H1 (cell line): Measurements from ENCODE around the gene NABP2. TPM values are rescaled to one million over a fixed set of nuclear protein-coding genes. Genes with fewer than 3 reads are reported as not detected.

Experiments
- CTCF ChIA-PET: fragments of 300-600 bp; sonication (Branson Sonifier 250); formaldehyde crosslinking; loops from one replicate; lab custom pipeline; 2021; ENCODE audit not compliant: partially characterized antibody; lab: Charles Lee
- POLR2A ChIA-PET: fragments of 300-600 bp; sonication (Branson Sonifier 250); formaldehyde crosslinking; loops from one replicate; lab custom pipeline; 2021; ENCODE audit warnings: inconsistent platforms; ENCODE audit not compliant: partially characterized antibody; lab: Charles Lee
- DNase-seq, 2 experiments: peaks; one replicate each; pipeline versions ENCODE4 v3.0.0 to v3.0.0-alpha.2; 2010 to 2022; ENCODE audit warnings: low spot score in 2 of 2, low read depth in 1 of 2, mixed read lengths in 1 of 2
- FAIRE-seq: peaks from 2 replicates; lab custom pipeline; 2011; peaks lifted over from hg19 to GRCh38; lab: Jason Lieb, UNC
- H2AFZ ChIP-seq: 2 replicates; pipeline ENCODE4 v1.8.1; 2012; ENCODE audit warnings: low read length, inconsistent platforms
- H2AK5ac ChIP-seq: 2 replicates; pipeline ENCODE4 v1.6.1; 2013; ENCODE audit warnings: low read depth, low read length
- H2BK120ac ChIP-seq: replicated peaks from 2 replicates; pipeline ENCODE3; 2013; ENCODE audit warnings: low read depth, low read length, inconsistent platforms
- H2BK12ac ChIP-seq: 2 replicates; pipeline ENCODE4 v1.6.1; 2013; ENCODE audit warnings: low read depth, low read length
- H2BK15ac ChIP-seq: 2 replicates; pipeline ENCODE4 v1.6.1; 2013; ENCODE audit warnings: low read length
- H2BK20ac ChIP-seq: 2 replicates; pipeline ENCODE4 v1.6.1; 2013; ENCODE audit warnings: low read length
- H2BK5ac ChIP-seq: 2 replicates; pipeline ENCODE4 v1.6.1; 2013; ENCODE audit warnings: low read depth, low read length
- H3K14ac ChIP-seq: 2 replicates; pipeline ENCODE4 v1.6.1; 2013; ENCODE audit warnings: inconsistent platforms; ENCODE audit not compliant: insufficient read length
- H3K18ac ChIP-seq: 2 replicates; pipeline ENCODE4 v1.6.1; 2013; ENCODE audit warnings: low read length; ENCODE audit errors: extremely low read depth
- H3K23ac ChIP-seq: 2 replicates; pipeline ENCODE4 v1.6.1; 2013; ENCODE audit warnings: inconsistent platforms; ENCODE audit not compliant: insufficient read length
- H3K23me2 ChIP-seq: 2 replicates; pipeline ENCODE4 v1.6.1; 2013; ENCODE audit warnings: low read depth, low read length
- H3K27ac ChIP-seq: 2 replicates; pipeline ENCODE4 v1.6.1; 2011; ENCODE audit warnings: low read depth, low read length, inconsistent platforms
- H3K27me3 ChIP-seq, 4 experiments: replicated peaks in 1 of 4; 1 replicate in 1 of 4; 2 replicates in 3 of 4; pipeline versions ENCODE4 v1.6.1 to v1.8.1; 2011 to 2013; ENCODE audit warnings: low read length in 3 of 4, mild to moderate bottlenecking in 3 of 4, inconsistent platforms in 2 of 4, mixed read lengths in 2 of 4, moderate library complexity in 1 of 4; ENCODE audit not compliant: control insufficient read depth in 3 of 4, insufficient read depth in 3 of 4; ENCODE audit errors: extremely low read depth in 1 of 4
- H3K36me3 ChIP-seq, 4 experiments: 2 replicates each; pipeline versions ENCODE4 v1.6.1 to v1.8.1; 2011 to 2013; ENCODE audit warnings: mild to moderate bottlenecking in 4 of 4, low read length in 3 of 4, moderate library complexity in 2 of 4, control low read depth in 1 of 4, inconsistent platforms in 1 of 4; ENCODE audit not compliant: insufficient read depth in 4 of 4, control insufficient read depth in 2 of 4
- H3K4ac ChIP-seq: replicated peaks from 2 replicates; pipeline ENCODE3; 2013; ENCODE audit warnings: low read length, low read depth, mixed read lengths, inconsistent platforms; ENCODE audit not compliant: insufficient read length
- H3K4me1 ChIP-seq, 4 experiments: replicated peaks in 1 of 4; 1 replicate in 1 of 4; 2 replicates in 3 of 4; pipeline versions ENCODE4 v1.6.1 to v1.8.1; 2011 to 2013; ENCODE audit warnings: low read length in 3 of 4, inconsistent platforms in 2 of 4, mixed read lengths in 1 of 4; ENCODE audit not compliant: insufficient read depth in 4 of 4, control insufficient read depth in 3 of 4
- H3K4me2 ChIP-seq, 2 experiments: 2 replicates each; pipeline versions ENCODE4 v1.6.1 to v1.8.1; 2011 to 2013; ENCODE audit warnings: low read depth in 2 of 2, low read length in 2 of 2, control low read depth in 1 of 2, inconsistent platforms in 1 of 2, mild to moderate bottlenecking in 1 of 2; ENCODE audit not compliant: insufficient read depth in 1 of 2
- H3K4me3 ChIP-seq, 4 experiments: fragments of 200-600, 300-600 bp in 1 of 4; sonication (generic), shearing (Covaris generic), sonication (Bioruptor Twin) in 1 of 4; 2 replicates each; pipeline versions ENCODE4 v1.5.1 to v1.8.1; 2011 to 2016; ENCODE audit warnings: low read length in 4 of 4, low read depth in 3 of 4, control low read depth in 2 of 4, inconsistent platforms in 2 of 4, mild to moderate bottlenecking in 2 of 4, mixed read lengths in 1 of 4, moderate library complexity in 1 of 4; ENCODE audit not compliant: insufficient read depth in 2 of 4; ENCODE audit errors: extremely low read depth in 1 of 4
- H3K56ac ChIP-seq: replicated peaks from 2 replicates; pipeline ENCODE3; 2013; ENCODE audit warnings: low read depth, mild to moderate bottlenecking, mixed read lengths, low read length, inconsistent platforms; ENCODE audit not compliant: insufficient read length
- H3K79me1 ChIP-seq: 2 replicates; pipeline ENCODE4 v1.6.1; 2013; ENCODE audit warnings: low read depth, low read length, control low read depth
- H3K79me2 ChIP-seq, 2 experiments: 2 replicates each; pipeline versions ENCODE4 v1.6.1 to v1.8.1; 2012 to 2013; ENCODE audit warnings: low read length in 2 of 2, mild to moderate bottlenecking in 2 of 2, inconsistent platforms in 1 of 2; ENCODE audit not compliant: insufficient read depth in 2 of 2, control insufficient read depth in 1 of 2
- H3K9ac ChIP-seq, 4 experiments: replicated peaks in 1 of 4; 1 replicate in 1 of 4; 2 replicates in 3 of 4; pipeline versions ENCODE4 v1.6.1 to v1.8.1; 2011 to 2013; ENCODE audit warnings: low read depth in 3 of 4, low read length in 3 of 4, control low read depth in 2 of 4, mild to moderate bottlenecking in 2 of 4, moderate library complexity in 2 of 4, inconsistent platforms in 1 of 4; ENCODE audit errors: extremely low read depth in 1 of 4
- H3K9me3 ChIP-seq, 2 experiments: 2 replicates each; pipeline versions ENCODE4 v1.6.1 to v1.8.1; 2012 to 2013; ENCODE audit warnings: mild to moderate bottlenecking in 2 of 2, moderate library complexity in 2 of 2, control low read depth in 1 of 2, inconsistent platforms in 1 of 2, low read depth in 1 of 2, low read length in 1 of 2, mixed read lengths in 1 of 2; ENCODE audit not compliant: insufficient read depth in 2 of 2
- H4K20me1 ChIP-seq, 2 experiments: replicated peaks in 1 of 2; 2 replicates each; pipeline versions ENCODE3 to v1.8.1; 2011 to 2013; ENCODE audit warnings: inconsistent platforms in 2 of 2, low read length in 2 of 2, mild to moderate bottlenecking in 1 of 2; ENCODE audit not compliant: insufficient read depth in 2 of 2, control insufficient read depth in 1 of 2
- H4K5ac ChIP-seq: 2 replicates; pipeline ENCODE4 v1.6.1; 2013; ENCODE audit warnings: low read length, low read depth, mixed read lengths, inconsistent platforms; ENCODE audit not compliant: insufficient read length
- H4K8ac ChIP-seq: 2 replicates; pipeline ENCODE4 v1.8.0; 2013; ENCODE audit warnings: mild to moderate bottlenecking, moderate library complexity, low read length, inconsistent platforms; ENCODE audit not compliant: insufficient read depth; ENCODE audit errors: extremely low read depth
- H4K91ac ChIP-seq: replicated peaks from 2 replicates; pipeline ENCODE3; 2013; ENCODE audit warnings: low read length, mixed read lengths, inconsistent platforms; ENCODE audit not compliant: insufficient read length
- CHD1 ChIP-seq: IDR thresholded peaks from 2 replicates; pipeline ENCODE4 v1.6.1; 2012; ENCODE audit warnings: low read depth, low read length, improper control_type of control experiment
- E2F6 ChIP-seq: IDR thresholded peaks from 2 replicates; pipeline ENCODE4 v1.6.1; 2012; ENCODE audit warnings: inconsistent platforms
- MAX ChIP-seq: IDR thresholded peaks from 2 replicates; pipeline ENCODE4 v1.6.1; 2012; ENCODE audit warnings: inconsistent platforms
- RBBP5 ChIP-seq: IDR thresholded peaks from 2 replicates; pipeline ENCODE4 v1.7.1; 2012; ENCODE audit warnings: low read depth, mild to moderate bottlenecking, inconsistent platforms, low read length, moderate library complexity, borderline replicate concordance
- SP1 ChIP-seq: IDR thresholded peaks from 2 replicates; pipeline ENCODE4 v1.6.1; 2011; ENCODE audit warnings: low read depth, low read length
- TBP ChIP-seq: IDR thresholded peaks from 2 replicates; pipeline ENCODE4 v1.6.1; 2011; ENCODE audit warnings: low read depth, low read length, improper control_type of control experiment
- USF2 ChIP-seq: IDR thresholded peaks from 2 replicates; pipeline ENCODE4 v1.6.1; 2011; ENCODE audit warnings: low read length, improper control_type of control experiment
- YY1 ChIP-seq: IDR thresholded peaks from 2 replicates; pipeline ENCODE4 v1.6.1; 2011; ENCODE audit warnings: low read depth, mild to moderate bottlenecking, low read length
- ZNF274 ChIP-seq: IDR thresholded peaks from 2 replicates; pipeline ENCODE4 v1.7.0; 2012; ENCODE audit warnings: low read length, borderline replicate concordance; ENCODE audit errors: extremely low read depth
- WGBS, 2 experiments: shearing (Covaris generic) in 1 of 2; methylation state at CpG; one replicate each; pipeline versions ENCODE4 v1.1.6 to v1.1.7; 2013 to 2015; ENCODE audit warnings: low lambda C conversion rate in 2 of 2, mixed read lengths in 2 of 2, inconsistent platforms in 1 of 2, low coverage in 1 of 2, missing lambda C conversion rate in 1 of 2; ENCODE audit not compliant: insufficient replicate concordance in 2 of 2, insufficient coverage in 1 of 2, insufficient read length in 1 of 2; ENCODE audit errors: extremely low coverage in 1 of 2, missing lambda C conversion rate in 1 of 2; 5-methylcytosine and 5-hydroxymethylcytosine counted together
- polyA plus RNA-seq, 7 experiments: library from polyadenylated mRNA; depleted of rRNA in 3 of 7; stranded (reverse) in 5 of 7; unstranded in 2 of 7; fragments of >200 nt in 5 of 7; fragments of 200-250 nt in 2 of 7; gene quantifications; 1 replicate in 5 of 7; 2 replicates in 1 of 7; 4 replicates in 1 of 7; pipeline versions ENCODE4 v1.2.1 to v1.2.3, GENCODE V29; 2011 to 2013; ENCODE audit warnings: missing spikeins in 2 of 7, mixed read lengths in 2 of 7
- total RNA-seq: library from RNA; stranded (reverse); fragmentation: NEBNext Ultra II Directional; extraction: Animal tissue kit (Norgen Biotek cat#: 25700); gene quantifications from 2 replicates; pipeline ENCODE4 v1.2.1, GENCODE V29; 2021

NABP2 gene
- total and polyA plus RNA-seq, 2 of the 8 experiments (the other 6 are each of a cell fraction or from before 2014, with no cell fraction given) = 58.1 to 67.5 TPM

- no peak overlapping the region for H3K14ac ChIP-seq
- H3K79me1 ChIP-seq = peaks cover 3% of the 10 kb centered on the region; the same call in 1 of the 2 replicates
- no peak overlapping the region for H3K23ac ChIP-seq
- no peaks in the 10 kb centered on the region for H3K27me3 ChIP-seq
- FAIRE-seq (no peak), DNase-seq (no peak)
- no peak overlapping the region for H4K8ac ChIP-seq
- H3K18ac ChIP-seq = no peak overlapping the region
- no peak overlapping the region for H4K5ac ChIP-seq
- H3K4ac ChIP-seq = no peak overlapping the region
- peaks cover 14 to 29% of the 10 kb centered on the region in 2 experiments for H3K79me2 ChIP-seq
- no peak overlapping the region for H2BK12ac ChIP-seq
- H3K4me2 ChIP-seq = peak overlapping the region; percentile 51 to 96
- H3K56ac ChIP-seq = no peak overlapping the region
- H2BK20ac ChIP-seq = no peak overlapping the region
- H3K4me1 ChIP-seq = peaks cover 2 to 8% (median 4%) of the 10 kb centered on the region in 4 experiments; a peak in 3 of 7 replicates
- H4K20me1 ChIP-seq = peaks cover 0 to 4% of the 10 kb centered on the region in 2 experiments
- H4K91ac ChIP-seq = no peak overlapping the region
- no peak overlapping the region for H2BK5ac ChIP-seq
- H2BK15ac ChIP-seq = no peak overlapping the region
- ChIA-PET POLR2A (interaction anchor here (0.8 to 26.3 kb wide), 11 partner anchors 9 to 111 kb away, joined by 3 to 656 read pairs (median 24); partner anchors contain the start of genes ANKRD52, COQ10A, ERBB3 and MYL6), CTCF (interaction anchor here (0.6 to 6.2 kb wide), 9 partner anchors 13 to 116 kb away, joined by 3 to 111 read pairs (median 7); partner anchors contain the start of genes ANKRD52 and RNF41)
- no peak overlapping the region for H2BK120ac ChIP-seq
- 31% methylated on average over 9 of the region's 9 CpGs; no CpG with 5 or more reads in 1 of the 2 experiments for WGBS, 2 experiments
- H3K4me3 ChIP-seq = peak overlapping the region; percentile 76 to 95 (median 82)
- peaks cover 11% of the 10 kb centered on the region for H3K23me2 ChIP-seq
- no peak overlapping the region for H2AK5ac ChIP-seq
- H3K9ac ChIP-seq = peak overlapping the region in 2 of 4 experiments; percentile 37 to 62; a peak in 2 of 7 replicates
- 0 out of 2 replicates have a peak overlapping the region, but pooled peaks have one; percentile 58 for H2AFZ ChIP-seq
- H3K27ac ChIP-seq = no peak overlapping the region
- H3K9me3 ChIP-seq = no peaks in the 10 kb centered on the region
- H3K36me3 ChIP-seq = peaks cover 7 to 13% (median 8%) of the 10 kb centered on the region in 4 experiments; a peak in 6 of 8 replicates
- TF ChIP-seq E2F6 = peak; percentile 57; the same call in 1 of the 2 replicates
- TF ChIP-seq YY1 = no peak
- TF ChIP-seq TBP = no peak
- no peak for TF ChIP-seq CHD1
- no peak for TF ChIP-seq SP1
- TF ChIP-seq USF2 = no peak
- TF ChIP-seq MAX = peak; percentile 61; the same call in 1 of the 2 replicates
- no peak for TF ChIP-seq ZNF274
- TF ChIP-seq RBBP5 = no peak
These were observed 33.4 kb upstream of the NABP2 start for GRCh38 chr12:56190695-56191155.
